Aortic smooth muscle cell (primary cell): ENCODE results near the gene DLX4. TPM values are rescaled to one million over a fixed set of nuclear protein-coding genes. Genes with fewer than 3 reads are reported as not detected.

Experiments used
- total RNA-seq: library from RNA; depleted of rRNA; stranded (reverse); fragments of >200 nt; gene quantifications from 2 replicates; pipeline ENCODE4 v1.2.3, GENCODE V29; 2014

The DLX4 gene
- total RNA-seq: not detected in 2 replicates

GRCh38 chr17:49969134-49969759 is at the start of gene DLX4:
TSS of gene DLX4 (plus strand) at chr17:49969190. CDS start at chr17:49969469, 279 bp downstream.

GRCh38 chr17:49995055-49995738 is 26.2 kb downstream of the DLX4 start, which contains the start of gene DLX3:
TSS of gene DLX3 (minus strand) at chr17:49995224. CDS start at chr17:49994998, 226 bp downstream.

Other genes starting within 250 kb of the DLX4 start
- gene FAM117A, start 205.1 kb upstream of the DLX4 start, total RNA-seq: 2.0 and 3.6 TPM in 2 replicates
- 38.3 and 44.0 TPM in 2 replicates for gene KAT7, start 180.5 kb upstream of the DLX4 start, total RNA-seq
- not detected in 2 replicates for gene TAC4, start 121.1 kb upstream of the DLX4 start, total RNA-seq
- gene DLX3, start 26.0 kb downstream of the DLX4 start, total RNA-seq: 0.26 and 0.56 TPM in 2 replicates
- 370 and 392 TPM in 2 replicates for gene ITGA3, start 86.9 kb downstream of the DLX4 start, total RNA-seq
- gene PDK2, start 126.2 kb downstream of the DLX4 start, total RNA-seq: 24.6 and 25.9 TPM in 2 replicates
- 0.53 and 1.3 TPM in 2 replicates for gene SAMD14, start 161.0 kb downstream of the DLX4 start, total RNA-seq
- 52.9 and 55.1 TPM in 2 replicates for gene PPP1R9B, start 181.5 kb downstream of the DLX4 start, total RNA-seq
- 11.2 and 14.0 TPM in 2 replicates for gene SGCA, start 196.8 kb downstream of the DLX4 start, total RNA-seq
- gene COL1A1, start 232.4 kb downstream of the DLX4 start, total RNA-seq: 275 and 507 TPM in 2 replicates